Measurements from ENCODE around the gene MYH4.

Gene MYH4

DNA sequence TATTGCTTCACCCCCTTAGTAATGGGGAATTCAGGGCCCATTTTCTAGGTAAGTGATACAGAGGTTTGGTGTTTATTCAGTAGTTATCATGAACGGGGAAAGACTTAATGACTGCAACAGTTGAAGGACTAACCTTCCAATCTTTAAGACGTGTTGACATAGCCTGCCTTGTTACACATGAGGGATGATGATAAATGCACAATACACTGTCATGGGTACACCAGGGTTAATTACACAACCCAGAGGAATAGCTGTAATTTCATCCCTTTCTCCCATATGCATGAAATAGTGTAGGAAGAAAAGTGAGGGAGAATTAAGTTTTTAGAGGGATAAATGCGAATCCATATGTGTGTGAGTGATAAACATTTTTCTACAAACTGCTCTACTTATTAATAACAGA lies 10.7 kb downstream of the MYH4 start:
- no peak overlapping the region for H3K27ac ChIP-seq
- TF ChIP-seq, protein P1, sequence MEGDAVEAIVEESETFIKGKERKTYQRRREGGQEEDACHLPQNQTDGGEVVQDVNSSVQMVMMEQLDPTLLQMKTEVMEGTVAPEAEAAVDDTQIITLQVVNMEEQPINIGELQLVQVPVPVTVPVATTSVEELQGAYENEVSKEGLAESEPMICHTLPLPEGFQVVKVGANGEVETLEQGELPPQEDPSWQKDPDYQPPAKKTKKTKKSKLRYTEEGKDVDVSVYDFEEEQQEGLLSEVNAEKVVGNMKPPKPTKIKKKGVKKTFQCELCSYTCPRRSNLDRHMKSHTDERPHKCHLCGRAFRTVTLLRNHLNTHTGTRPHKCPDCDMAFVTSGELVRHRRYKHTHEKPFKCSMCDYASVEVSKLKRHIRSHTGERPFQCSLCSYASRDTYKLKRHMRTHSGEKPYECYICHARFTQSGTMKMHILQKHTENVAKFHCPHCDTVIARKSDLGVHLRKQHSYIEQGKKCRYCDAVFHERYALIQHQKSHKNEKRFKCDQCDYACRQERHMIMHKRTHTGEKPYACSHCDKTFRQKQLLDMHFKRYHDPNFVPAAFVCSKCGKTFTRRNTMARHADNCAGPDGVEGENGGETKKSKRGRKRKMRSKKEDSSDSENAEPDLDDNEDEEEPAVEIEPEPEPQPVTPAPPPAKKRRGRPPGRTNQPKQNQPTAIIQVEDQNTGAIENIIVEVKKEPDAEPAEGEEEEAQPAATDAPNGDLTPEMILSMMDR (IDR thresholded peaks at IDR 0.05) = no peak
- TF ChIP-seq ZFX (IDR thresholded peaks at IDR 0.05; ENCODE audit: borderline replicate concordance) = no peak

DNA sequence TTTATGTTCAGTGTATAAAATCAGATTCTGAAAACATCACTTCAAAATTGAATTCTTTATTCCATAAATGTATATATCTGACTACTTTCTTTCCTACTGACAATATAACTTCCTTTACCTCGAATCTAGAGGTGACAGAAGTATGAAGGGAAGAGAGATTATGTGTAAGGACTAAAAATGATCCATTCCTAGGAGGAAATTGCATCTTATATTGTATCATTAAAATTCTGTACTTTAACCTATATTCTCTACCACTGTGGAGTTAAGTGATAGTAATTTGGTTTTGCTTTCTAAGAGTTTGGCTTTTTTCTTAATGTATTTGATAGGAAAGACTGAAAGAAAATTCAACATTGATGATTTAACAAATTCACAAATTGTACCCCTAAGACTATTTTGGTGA lies 11.4 kb downstream of the MYH4 start:
- H3K27ac ChIP-seq = no peak overlapping the region
- TF ChIP-seq, protein P1 (IDR thresholded peaks at IDR 0.05) = no peak
- no peak for TF ChIP-seq ZFX (IDR thresholded peaks at IDR 0.05; ENCODE audit: borderline replicate concordance)

DNA sequence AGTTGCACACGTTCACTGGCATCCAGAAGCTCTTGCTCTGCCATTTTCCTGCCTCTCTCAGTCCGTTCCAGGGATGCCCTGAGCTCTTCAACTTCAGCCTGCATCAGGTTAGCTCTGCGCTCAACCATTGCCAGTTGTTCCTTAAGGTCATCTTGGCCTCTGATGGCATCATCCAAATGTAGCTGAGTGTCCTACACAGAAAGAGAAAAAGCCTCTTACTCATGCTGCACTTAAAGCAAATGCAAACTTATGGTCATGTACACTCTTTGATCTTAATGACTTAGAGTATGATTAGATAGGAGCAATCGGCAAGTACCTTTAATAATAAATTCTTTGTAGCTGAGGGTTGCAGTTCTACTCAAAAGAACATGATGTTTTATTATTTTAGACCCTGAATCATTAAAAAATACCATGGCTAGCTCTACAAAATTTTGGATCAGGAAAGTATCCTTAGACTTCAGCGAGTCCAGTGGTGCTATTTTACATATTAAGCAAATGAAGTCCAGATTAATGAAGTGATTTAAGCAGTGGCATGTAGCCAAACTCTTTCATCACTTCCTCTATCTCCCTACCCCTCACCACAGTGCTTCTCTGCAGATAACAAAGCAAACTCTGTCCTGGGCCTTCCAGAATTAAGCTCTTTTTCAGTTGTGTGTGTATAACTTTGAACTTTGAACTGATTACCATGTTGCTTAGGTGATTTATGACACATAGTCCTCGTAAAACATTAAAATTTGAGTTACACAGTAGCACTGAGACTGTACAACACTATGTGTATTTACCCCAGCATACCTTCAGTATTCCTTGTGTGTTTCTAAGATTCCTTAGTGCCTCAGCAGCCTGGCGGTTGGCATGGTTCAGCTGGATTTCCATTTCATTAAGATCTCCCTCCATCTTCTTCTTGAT lies 22.1 kb downstream of the MYH4 start:
- no peak overlapping the region for H3K27ac ChIP-seq
- TF ChIP-seq, protein P1 (IDR thresholded peaks at IDR 0.05) = no peak
- TF ChIP-seq ZFX (IDR thresholded peaks at IDR 0.05; ENCODE audit: borderline replicate concordance) = no peak

DNA sequence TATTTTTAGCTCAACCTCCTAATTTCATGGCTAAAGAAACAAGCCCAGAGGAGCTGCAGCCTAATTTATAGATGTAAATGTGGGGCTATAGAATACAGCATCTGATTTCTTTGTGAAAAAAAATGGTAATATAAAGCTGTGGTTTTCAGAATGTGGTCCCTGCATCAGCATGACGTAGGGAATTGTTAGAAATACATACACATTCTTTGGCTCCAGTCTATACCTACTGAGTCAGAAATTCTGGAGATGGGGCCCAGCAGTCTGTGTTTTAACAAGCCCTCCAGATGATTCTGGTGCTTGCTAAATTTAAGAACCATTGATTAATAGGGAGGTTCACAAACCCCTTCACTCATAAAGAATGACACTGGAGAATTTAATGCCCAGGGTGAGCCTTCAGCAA lies 29.5 kb downstream of the MYH4 start:
- TF ChIP-seq, protein P1 (IDR thresholded peaks at IDR 0.05) = no peak
- no peak overlapping the region for H3K27ac ChIP-seq

DNA sequence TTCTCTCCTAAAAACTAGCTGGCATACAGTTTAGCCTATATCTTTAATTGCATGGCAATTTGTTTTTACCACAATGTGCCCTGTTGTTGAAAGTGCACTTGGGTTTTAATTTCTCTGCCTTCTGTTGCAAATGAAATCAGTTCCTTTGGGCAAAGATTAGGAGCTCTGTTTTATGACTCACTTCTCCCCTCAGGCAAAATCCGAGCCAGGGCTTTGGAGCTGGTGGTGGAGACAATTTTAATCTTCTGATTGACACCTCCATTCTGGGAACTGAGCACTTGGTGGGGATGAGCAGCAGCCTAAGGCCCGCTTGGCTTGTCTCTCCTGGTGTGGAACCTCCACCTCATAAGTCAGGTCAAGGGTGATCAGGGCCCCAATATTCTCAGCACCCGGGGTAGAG lies 34.3 kb downstream of the MYH4 start:
- H3K27ac ChIP-seq = no peak overlapping the region
- TF ChIP-seq, protein P1 (IDR thresholded peaks at IDR 0.05) = no peak
- no peak for TF ChIP-seq ZFX (IDR thresholded peaks at IDR 0.05; ENCODE audit: borderline replicate concordance)

DNA sequence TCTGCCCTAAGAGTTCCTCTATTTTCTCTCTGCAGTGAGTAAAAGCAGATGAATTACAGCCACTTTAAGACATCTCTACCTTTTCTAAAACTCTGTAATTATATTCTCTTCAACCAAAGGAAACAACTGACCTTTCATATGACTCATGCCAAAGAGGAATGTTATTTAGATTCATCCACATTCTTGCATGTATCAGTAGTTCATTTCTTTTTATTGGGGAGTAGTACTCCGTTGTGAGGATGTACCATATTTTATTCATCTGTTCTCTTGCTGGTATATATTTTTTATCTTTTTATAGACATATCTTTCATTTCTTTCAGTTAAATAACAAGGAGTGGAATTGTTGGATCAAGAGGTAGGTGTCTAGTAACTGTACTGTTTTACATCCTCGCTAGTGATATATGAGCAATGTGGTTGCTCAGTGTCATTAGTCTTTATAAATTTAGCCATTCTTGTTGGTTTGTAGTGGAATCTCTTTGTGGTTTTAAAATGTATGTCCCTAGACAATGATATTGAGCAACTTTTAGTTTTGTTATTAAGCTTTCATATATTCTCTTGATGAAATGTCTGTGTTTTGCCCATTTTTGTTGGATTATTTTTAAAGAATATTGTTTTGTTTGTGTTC lies 39.8 kb downstream of the MYH4 start:
- H3K27ac ChIP-seq = no peak overlapping the region
- TF ChIP-seq, protein P1 (IDR thresholded peaks at IDR 0.05) = no peak
- TF ChIP-seq ZFX (IDR thresholded peaks at IDR 0.05; ENCODE audit: borderline replicate concordance) = no peak

DNA sequence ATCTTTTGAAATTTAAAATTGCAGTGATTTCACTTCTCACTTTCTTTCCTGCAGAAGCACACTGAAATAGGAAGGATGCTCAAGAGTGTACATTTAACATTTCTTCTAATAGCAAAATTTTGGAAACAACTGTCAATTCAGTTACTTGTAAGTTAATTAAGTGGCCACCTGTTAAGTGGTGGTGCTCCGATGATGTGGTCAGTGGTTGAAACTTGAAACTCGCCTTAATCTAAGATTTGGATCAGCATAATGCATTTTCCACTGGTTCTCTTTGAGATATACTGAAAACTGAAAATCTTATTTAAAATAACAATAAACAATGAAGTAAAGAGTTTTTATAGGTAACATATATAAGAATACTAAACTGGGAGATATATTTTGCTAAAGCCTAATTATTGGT lies 40.6 kb downstream of the MYH4 start:
- H3K27ac ChIP-seq = no peak overlapping the region
- TF ChIP-seq, protein P1 (IDR thresholded peaks at IDR 0.05) = no peak

Data from 22Rv1 (cell line).